NCI-H1092 treated with DMSO at 0.1 percent for 48 hours (cell line): Measurements from ENCODE around the gene PTPRA.

Experiments
- DNase-seq: peaks from one replicate; lab custom pipeline; 2025; lab: John Stamatoyannopoulos, UW

The PTPRA gene

DNA sequence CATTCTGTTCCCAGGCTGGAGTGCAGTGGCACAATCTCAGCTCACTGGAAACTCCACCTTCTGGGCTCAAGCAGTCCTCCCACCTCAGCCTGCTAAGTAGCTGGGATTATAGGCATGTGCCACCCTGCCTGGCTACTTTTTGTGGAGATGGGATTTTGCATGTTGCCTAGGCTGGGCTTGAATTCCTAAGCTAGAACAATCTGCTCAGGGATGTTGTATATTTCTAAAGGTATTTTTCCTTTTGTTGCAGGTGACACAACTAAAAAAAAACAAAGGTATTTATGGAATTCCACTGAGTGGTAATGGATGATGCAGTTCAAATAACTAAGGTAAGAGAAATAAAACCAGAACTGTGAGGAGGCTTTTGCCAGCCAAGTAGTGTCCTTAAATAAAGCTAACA lies 49.7 kb downstream of the PTPRA start:
- no peak for DNase-seq

DNA sequence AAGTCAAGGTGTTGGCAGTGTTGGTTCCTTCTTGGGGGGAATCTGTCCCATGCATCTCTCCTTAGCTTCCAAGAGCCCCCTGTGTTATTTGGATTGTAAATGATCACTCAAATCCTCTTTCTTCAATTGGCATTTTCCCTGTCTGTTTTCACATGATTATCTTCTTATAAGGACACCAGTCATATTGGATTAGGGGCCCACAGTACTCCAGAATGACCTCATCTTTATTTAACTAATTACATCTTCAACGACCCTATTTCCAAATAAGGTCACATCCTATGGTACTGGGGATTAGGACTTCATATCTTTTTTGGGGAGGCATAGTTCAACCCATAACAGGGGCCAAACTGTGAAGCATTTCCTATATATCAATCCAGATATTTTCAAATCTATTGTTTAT lies 57.3 kb downstream of the PTPRA start:
- no peak for DNase-seq

DNA sequence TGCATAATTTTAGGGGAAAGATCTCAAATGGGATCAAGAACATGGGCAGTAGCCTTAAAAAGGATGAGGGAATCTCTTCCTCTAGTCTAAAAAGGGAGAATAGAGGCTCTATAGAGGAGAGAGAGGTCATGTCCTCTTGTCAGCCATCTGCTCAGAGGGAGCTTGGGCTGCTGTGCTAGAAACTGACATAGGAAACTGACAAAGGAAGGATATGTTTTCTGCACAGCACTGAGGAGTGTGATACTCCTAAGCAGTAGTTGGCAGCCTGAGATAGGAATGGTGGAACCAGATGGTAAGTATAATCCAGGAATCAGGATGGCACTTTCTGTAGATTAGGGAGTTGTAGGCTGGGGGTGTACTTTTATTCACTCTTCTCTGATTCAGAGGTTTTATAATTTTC lies 59.2 kb downstream of the PTPRA start:
- DNase-seq = no peak

DNA sequence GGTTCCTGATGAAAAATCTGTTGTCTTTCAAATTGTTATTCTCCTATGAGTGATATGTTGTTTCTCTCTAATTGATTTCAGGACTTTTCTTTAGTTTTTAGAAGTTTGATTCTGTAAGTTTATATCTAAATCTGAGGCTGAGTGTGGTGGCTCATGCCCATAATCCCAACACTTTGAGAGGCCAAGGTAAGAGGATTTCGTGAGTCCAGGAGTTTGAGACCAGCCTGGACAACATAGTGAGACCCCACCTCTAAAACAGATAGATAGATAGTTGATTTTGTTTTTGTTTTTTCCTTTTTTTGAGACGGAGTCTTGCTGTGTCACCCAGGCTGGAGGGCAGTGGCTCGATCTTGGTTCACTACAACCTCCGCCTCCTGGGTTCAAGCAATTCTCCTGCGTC lies 64.6 kb downstream of the PTPRA start:
- DNase-seq = no peak

DNA sequence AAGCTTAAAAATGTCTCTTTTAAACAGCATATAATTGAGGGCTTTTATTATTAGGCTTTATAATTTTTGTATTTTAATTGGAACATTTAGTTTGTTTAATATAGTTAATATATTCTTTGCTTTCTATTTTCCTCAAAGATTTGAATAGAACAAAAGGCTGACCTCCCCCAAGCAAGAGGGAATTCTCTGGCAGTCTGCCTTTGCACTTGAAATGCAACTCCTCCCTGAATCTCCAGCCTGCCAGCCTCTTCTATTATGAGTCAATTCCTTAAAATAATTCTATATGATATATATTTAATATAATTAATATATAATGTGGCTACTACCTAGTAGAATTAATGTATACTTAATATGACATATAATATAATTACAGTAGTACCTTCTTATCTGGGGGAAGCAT lies 69.2 kb downstream of the PTPRA start:
- no peak for DNase-seq

DNA sequence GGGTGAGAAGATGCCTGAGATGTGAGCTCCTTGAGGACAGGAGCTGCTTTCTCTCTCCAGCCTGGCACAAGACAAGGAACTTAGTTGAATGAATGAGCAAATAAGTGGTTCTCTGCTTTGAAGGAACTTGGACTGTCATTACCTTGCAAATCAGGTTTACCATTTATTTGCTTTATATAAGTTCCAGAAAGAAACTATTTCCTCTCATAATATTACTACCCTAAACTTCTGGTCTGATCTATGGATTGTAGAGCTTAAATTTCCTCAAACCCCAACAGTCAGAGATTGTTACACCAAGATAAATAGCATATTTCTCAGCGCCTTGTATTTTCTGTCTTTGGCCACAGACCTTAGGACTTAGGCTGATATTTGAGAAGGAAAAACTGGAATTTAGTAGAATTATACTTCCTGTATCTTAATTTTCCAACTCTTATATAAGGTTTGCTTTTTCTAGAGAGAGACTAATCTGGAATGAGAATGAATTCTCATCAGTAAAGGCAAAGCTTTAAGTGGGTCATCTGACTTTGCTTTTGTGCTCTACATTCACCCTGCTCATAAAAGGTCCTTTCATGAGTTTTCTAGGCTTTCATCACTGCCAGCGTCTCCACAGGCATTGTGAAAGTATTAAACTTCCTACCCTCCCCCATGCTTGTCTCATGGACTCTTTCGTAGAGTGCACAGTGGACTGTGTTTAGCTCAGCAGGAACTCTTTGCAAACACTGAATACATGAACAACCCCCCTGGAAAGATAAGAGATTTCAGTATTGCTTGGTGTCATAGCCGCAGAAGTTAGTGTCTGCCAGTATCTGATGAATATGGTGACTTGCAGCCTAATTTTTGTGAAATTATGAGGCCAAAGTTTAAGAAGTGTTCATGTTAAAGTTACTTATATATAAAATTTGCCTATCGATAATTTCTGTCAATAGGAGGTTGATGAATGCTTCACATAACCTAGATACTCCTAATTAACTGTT lies 74.0 kb downstream of the PTPRA start:
- DNase-seq = no peak

DNA sequence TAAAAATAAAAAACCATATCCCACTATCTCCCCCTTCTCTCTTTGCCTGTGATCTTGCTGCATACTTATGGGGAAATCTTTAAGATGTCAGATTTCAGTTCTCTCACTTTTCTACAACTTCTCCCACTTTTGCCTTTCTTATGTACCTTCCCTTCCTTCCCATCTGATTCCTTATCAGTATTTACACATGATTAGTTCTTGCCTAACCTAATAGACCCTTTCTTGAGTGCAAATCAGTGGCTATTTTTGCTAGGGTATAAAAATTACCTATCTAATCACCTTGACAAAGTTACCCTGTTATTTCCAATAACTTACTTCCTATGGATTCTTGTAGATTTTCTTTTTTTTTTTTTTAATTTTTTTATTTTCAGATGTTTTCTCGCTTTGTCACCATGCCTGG lies 75.7 kb downstream of the PTPRA start:
- DNase-seq = no peak

DNA sequence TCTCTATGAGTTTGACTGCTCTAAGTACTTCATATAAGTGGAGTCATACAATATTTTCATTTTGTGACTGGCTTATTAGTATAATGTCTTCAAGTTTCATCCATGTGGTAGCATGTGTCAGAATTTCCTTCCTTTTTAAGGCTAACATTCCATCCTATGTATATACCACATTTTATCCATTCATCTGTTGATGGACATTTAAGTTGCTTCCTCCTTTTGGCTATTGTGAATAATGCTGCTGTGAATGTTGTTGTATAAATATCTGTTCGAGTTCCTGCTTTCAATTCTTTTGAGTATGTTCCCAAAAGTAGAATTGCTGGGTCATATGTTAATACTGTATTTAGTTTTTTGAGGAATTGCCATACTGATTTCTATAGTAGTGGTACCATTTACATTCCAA lies 79.5 kb downstream of the PTPRA start:
- DNase-seq = no peak

DNA sequence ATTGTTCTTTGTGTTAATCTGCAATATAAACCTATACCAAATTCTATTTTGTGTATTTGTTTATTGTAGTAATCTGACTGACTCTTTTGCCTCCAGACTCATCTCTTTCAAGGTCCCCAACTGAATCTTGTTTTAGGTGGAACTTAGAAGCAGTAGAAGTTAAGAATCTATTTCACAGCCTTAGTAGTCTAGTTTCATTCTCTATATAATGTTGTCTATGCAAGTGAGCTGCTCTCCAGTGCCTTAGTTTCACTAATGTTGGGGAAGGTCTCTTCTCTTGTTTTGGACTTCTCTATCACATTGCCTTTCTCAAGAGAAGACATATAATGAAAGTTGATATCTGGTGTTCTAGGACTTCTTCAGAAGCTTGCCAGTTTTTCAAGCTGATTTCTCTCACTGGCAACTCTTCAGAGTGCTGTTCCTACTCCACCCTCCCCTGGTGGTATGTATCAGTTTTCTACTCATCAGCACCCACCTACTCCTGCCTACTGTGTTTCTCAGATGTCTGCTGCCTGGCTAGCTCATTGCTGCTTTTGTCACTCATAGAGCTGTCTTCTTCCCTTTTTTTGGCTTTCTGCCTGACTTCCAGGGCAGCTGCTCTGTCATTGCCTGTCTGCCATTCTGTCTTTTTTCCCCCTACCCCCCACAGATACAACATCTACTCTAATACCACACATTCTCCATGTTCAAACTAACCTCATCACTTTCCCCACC lies 82.1 kb downstream of the PTPRA start:
- DNase-seq = no peak

DNA sequence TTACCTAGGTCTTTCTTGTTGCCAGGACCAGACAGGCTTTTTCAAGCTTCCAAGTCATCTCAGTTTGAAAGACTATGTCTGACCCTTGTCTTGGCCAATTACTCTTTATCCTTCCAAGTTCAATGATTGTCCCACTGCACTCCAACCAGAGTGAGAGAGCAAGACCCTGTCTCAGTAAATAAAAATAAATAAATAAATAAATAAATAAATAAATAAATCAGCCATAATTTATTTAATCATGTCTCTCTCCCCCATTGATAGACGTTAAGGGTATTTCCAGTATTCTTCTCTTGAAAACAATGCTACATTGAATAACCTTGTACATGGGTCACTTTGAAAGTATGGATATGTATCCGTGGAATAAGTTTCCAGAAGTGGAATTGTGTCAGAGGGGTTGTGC lies 83.2 kb downstream of the PTPRA start:
- no peak for DNase-seq

DNA sequence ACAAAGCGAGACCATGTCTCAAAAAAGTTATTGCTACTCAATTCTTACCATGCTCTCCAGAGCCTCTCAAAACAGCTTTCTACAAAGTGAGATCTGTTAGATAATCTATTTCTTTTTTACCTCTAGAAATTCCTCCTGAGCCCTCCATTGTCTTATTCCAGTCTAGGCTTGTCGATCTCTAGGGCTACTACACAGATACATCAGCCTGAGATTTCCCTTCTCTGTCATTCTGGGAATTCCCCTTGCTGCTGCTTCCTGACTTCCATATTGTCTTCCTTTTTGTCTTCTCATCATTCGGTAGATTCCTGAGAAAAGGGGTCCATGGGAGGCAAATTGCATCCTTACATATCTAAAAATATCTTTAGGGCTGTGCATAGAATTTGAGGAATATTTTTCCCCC lies 94.6 kb downstream of the PTPRA start:
- DNase-seq = no peak

DNA sequence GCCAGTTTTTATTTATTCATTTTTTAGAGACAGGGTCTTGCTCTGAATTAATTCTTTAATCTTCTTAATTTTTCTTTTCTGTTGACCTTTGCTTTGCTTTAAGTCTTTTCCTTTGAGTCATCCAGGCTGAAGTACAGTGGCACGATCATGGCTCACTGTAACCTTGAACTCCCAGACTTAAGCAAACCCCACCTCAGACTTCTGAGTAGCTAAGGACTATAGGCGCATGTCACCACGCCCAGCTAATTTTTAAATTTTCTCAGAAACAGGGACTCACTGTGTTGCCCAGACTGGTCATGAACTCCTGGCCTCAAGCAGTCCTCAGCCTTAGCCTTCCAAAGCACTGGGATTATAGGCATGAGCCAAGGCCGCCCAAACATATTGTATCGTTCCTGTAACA lies 98.8 kb downstream of the PTPRA start:
- DNase-seq = no peak

DNA sequence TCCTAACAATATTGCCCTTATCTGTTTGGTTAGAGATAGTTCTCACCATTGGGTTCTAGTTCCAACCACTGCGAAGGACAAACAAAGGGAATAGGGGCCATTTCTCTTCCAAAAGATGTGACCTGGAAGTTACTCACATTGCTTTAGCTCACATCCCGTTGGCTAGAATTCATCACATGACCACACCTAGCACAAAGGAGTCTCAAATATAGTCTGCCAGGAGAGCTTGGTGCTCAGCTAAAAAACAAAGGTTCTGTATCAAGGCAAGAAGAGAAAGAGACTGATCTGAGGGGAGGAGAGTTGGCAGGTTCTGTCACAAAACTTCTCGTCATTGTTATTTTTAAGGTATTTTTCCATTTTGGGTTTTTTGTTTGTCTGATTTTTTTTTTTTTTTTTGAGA lies 100.3 kb downstream of the PTPRA start:
- no peak for DNase-seq

DNA sequence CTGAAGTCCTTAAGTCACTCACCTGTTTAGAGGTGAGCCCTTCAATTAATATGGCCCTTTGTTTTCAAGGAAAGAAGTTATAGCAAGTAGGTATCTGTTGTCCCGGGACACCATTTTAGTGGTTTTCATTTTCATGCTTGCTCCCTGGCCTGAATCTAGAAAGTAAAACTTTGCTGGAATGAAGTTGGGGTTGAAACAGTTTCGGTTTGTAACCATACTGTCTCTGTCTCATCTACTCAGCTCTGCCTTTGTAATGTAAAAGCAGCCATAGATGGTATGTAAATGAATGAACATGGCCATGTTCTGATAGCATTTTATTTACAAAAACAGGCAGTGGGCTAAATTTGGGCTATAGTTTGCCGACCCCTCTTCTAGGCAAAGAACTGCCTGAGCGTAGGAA lies 105.2 kb downstream of the PTPRA start:
- DNase-seq = no peak

DNA sequence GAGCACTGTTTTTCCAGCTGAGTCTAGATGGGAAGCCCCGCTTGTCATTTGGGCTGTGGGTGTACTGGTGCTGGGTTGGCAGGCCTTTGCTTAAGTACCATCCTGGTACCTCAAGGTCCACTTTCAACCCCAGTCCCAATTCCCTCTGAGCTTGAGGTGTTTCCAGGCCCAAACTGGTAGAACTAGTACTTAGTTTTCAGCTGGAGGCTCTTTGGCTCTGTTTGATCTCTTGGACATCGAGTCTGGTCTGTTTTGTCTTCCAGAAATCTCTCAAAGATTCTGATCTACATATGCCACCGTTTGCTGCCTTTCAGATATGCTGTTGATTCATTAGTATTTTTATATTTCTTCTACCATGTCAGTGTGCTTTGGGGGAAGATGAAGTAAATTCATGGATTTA lies 108.4 kb downstream of the PTPRA start:
- no peak for DNase-seq

DNA sequence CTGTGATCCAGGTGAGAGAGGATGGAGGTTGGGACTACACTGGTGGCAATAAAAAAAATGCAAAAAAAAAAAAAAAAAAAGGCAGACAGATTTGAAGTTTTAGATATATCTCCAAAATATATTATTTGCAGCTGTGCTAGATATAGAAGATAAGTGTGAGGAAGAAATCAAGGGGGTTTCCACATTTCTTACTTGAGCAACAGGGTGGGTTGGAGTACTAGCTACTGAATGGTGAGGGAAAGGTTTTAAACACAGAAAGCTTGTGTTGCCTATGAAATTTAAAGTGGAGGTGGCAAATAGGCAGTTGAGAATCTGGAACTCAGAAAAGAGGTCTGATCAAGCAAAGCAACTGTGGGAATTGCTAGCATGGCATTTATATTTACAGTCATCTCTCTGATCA lies 110.2 kb downstream of the PTPRA start:
- DNase-seq = no peak

DNA sequence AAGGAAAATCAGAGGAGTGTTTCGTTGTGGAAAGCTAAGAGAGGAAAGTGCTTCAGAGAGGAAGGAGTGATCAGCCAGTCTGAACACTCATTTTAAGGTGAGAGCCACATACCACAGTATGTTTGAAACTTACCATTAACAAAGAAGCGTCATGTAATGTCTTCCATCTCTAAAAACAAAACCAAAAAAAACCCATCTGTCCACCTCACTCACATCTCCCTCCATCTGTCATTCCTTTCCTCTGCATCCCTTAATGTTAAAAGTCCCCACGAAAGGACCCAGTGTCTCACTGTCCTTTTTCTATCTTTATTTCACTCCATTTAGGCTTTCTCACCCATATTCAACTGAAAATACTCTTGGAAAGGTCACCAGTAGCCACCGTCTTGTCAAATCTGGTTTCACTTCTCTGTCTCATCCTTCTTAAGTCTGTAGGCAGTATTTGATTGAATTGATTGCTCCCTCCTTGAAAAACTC lies 110.8 kb downstream of the PTPRA start:
- DNase-seq = no peak

DNA sequence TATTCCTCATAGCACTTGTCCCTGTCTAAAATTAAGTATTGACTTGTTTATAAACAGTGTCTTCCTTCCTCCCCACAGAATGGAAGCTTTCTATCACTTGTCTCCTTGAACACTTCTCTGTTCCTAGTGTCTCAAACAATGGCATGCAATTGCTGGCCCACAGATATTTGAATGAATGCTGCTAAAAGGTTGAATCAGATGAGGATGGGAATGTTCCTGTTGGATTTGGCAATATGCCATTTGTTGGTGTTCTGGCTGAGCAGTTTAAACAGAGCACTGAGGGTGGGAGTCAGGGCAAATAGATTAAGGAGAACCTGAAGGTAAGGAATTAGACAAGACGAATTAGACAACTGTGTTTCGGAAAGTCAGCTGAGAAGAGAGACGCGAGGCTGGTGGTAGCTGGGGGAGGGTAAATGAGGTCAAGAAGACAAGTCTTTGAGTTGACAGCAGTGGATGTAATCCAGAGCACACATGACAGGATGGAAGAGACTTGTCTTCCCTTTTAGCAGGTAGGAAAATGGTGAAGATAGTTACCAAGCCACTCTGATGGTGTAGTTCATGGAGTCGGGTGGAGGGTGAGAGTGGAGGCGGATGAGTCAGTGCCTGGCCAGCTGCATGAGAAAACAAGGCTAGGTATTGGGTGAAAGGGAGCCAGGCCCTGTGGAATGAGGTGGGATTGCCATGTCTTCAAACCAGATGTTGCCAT lies 111.8 kb downstream of the PTPRA start:
- no peak for DNase-seq

DNA sequence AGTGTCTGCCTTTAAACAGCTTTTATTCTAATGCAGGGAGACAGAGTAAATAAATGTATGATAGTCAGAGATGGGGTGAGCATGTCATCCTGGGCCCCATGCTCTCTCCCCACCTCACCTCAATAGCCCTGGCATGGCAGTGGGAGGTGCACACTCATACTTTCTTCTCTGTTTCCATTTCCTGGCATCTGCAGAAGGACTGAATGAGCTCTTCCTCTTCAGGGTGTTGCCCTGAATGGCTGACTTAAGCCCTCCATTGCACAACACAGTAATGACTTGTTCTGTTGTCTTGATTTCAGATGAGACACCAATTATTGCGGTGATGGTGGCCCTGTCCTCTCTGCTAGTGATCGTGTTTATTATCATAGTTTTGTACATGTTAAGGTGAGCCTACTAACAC lies 113.2 kb downstream of the PTPRA start:
- DNase-seq = no peak

DNA sequence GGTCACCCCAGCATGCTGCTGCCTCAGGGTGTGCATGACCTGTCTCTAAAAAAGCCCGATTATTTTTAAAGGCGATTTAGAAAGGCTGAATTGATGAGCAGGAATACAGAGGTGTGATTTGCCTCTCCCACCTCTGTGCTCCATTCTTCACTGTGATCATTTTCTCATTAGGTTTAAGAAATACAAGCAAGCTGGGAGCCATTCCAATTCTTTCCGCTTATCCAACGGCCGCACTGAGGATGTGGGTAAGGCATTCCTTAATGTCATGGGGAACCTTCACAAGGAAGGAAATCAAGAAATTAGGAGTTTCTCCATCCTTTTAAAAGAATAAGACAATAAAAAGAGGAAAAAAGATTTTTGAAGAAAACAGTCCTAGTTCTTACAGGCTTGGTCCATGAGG lies 114.6 kb downstream of the PTPRA start:
- no peak for DNase-seq

DNA sequence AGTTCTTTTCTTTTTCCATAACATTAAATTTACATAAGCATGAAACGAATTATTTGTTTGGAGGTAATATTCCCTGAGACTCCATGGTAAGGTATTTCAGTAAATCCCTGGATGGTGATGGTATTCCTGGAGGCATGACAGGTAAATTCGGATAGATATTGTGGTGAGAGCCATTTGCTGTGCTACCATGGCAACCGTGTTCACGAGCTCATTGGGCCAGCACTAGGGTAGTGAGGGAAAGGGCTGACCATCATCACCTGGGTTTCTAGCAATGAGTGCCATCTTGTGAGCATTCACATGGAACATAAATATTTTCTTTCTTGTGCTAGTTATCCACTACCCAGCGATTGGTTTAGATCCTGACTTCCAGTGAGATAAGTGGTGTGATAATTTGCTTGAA lies 118.3 kb downstream of the PTPRA start:
- no peak for DNase-seq

DNA sequence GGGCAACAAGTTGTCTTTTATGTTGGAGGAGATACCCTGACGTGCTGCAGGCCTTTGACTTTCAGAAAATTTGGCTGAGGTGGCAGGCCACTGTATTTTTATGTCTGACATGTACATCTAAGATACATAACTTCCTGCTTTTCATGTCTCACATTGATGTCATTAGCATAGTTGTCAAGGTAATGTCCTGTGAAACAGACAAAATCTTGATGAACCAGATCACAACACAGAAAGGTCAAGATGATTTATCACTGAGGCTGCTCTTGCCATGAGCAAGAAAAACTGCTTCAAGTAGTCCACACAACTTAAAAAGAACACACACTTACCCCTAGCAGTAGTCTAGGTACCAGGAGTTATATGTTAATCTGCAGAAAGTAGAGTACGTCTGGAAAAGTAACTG lies 120.0 kb downstream of the PTPRA start:
- DNase-seq = no peak

DNA sequence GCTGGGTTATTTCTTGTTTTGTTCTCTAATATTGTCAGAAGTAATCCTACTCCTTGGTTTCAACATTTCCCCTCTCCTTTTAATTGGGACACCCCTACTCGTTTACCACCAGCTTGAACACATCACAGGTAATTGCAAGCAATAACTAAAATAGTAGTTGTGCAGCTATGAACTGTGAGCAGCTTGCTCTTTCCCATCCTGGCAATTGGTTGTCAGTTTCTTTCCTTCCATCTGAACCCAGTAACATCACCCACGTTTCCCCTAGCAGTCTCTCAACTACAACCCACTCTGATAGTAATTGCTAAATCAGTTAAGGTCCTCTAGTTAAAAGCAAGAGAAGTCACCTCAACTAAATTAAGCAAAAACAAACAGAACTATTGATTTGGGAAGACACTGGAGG lies 122.5 kb downstream of the PTPRA start:
- DNase-seq = no peak
